NT2/D1 (cell line): Measurements from ENCODE around the gene PKN2.

Source experiments
- DNase-seq: peaks from one replicate; pipeline ENCODE4 v3.0.0-alpha.2; 2011; ENCODE audit warnings: low read depth, low spot score
- H3K27me3 ChIP-seq: 2 replicates; pipeline ENCODE4 v1.6.0; 2011; ENCODE audit warnings: mild to moderate bottlenecking; ENCODE audit not compliant: insufficient read length, insufficient read depth
- H3K36me3 ChIP-seq: 2 replicates; pipeline ENCODE4 v1.6.1; 2011; ENCODE audit warnings: mild to moderate bottlenecking, low read length, mixed read lengths; ENCODE audit not compliant: insufficient read depth, insufficient read length
- H3K4me1 ChIP-seq: 2 replicates; pipeline ENCODE4 v1.5.1; 2011; ENCODE audit not compliant: insufficient read depth, insufficient read length
- H3K4me3 ChIP-seq: 2 replicates; pipeline ENCODE4 v1.5.1; 2011; ENCODE audit warnings: low read depth; ENCODE audit not compliant: insufficient read length
- H3K9ac ChIP-seq: 2 replicates; pipeline ENCODE4 v1.6.0; 2011; ENCODE audit warnings: low read depth; ENCODE audit not compliant: insufficient read length
- H3K9me3 ChIP-seq: 2 replicates; pipeline ENCODE4 v1.5.1; 2011; ENCODE audit warnings: mild to moderate bottlenecking, low read length; ENCODE audit not compliant: insufficient read depth
- SUZ12 ChIP-seq: IDR thresholded peaks from 2 replicates; pipeline ENCODE4 v1.6.1; 2011; ENCODE audit not compliant: insufficient read length, insufficient read depth; ENCODE audit errors: extremely low read depth
- YY1 ChIP-seq: IDR thresholded peaks from 2 replicates; pipeline ENCODE4 v1.6.1; 2011; ENCODE audit not compliant: insufficient read length, insufficient read depth
- ZNF274 ChIP-seq: IDR thresholded peaks from 2 replicates; pipeline ENCODE4 v1.6.1; 2011; ENCODE audit warnings: mild to moderate bottlenecking, low read depth, low read length

Gene PKN2

DNA sequence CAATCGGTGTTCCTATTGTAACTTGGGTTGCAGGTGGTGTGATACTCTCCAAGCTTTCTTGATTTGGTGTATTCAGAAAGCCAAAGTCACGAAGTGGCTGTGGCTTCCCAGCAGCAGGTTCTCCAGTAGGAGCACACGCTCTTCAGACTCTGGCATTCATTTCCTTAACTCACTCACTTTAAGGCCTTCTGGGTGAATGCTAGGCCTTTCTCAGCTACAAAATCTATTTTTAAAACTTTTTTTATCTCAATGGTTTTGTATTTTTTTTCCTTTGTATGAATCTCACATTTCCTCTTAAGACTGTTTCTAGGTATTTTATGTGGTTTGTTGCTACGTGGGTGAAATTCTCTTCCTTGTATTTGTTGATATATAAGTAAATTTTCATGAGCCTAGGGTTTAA is 22.9 kb upstream of the PKN2 start:
- no peak overlapping the region for H3K9ac ChIP-seq
- no peak overlapping the region for H3K4me3 ChIP-seq
- H3K9me3 ChIP-seq = no peaks in the 10 kb centered on the region
- no peaks in the 10 kb centered on the region for H3K27me3 ChIP-seq
- TF ChIP-seq ZNF274 (no peak), SUZ12 (no peak), YY1 (no peak)
- H3K36me3 ChIP-seq = no peaks in the 10 kb centered on the region
- no peak for DNase-seq
- no peaks in the 10 kb centered on the region for H3K4me1 ChIP-seq

DNA sequence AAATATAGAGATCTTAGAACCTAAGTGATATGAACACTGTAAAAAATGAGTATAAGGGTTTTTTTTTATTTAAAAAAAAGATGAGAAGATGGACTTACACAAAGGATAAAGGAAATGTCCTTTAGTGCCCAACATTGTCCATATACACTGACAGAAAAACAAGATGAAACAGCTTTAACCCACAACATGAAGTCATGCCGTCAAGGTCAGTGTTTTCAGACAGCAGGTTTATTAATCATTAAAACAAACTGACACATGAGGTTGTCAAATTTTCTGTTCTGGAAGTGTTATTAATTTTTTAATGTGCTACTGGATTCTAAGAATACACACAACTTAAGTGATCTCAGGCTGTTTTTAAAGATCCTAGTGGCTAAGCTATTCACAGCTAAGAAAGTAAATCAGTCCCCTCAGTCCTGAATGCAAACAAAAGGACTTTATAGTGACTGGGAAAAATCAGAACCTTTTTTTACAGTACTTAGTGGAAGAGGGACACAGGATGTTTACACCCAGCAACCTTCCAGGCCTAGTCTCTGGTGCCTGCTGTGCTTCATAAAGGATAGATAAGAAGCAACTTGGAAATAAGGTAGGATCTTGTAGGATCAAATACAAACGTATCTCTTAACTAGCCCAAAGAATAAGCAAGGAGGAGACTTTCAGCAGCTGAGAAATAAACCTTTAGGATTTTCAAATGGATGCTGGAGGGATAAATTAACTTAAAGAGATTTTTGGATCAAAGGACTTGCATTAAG is 21.9 kb upstream of the PKN2 start:
- no peak for DNase-seq
- H3K9ac ChIP-seq = no peak overlapping the region
- TF ChIP-seq YY1 = no peak
- TF ChIP-seq SUZ12 = no peak
- no peak for TF ChIP-seq ZNF274
- H3K36me3 ChIP-seq = no peaks in the 10 kb centered on the region
- no peaks in the 10 kb centered on the region for H3K9me3 ChIP-seq
- H3K4me3 ChIP-seq = no peak overlapping the region
- no peaks in the 10 kb centered on the region for H3K27me3 ChIP-seq
- no peaks in the 10 kb centered on the region for H3K4me1 ChIP-seq

DNA sequence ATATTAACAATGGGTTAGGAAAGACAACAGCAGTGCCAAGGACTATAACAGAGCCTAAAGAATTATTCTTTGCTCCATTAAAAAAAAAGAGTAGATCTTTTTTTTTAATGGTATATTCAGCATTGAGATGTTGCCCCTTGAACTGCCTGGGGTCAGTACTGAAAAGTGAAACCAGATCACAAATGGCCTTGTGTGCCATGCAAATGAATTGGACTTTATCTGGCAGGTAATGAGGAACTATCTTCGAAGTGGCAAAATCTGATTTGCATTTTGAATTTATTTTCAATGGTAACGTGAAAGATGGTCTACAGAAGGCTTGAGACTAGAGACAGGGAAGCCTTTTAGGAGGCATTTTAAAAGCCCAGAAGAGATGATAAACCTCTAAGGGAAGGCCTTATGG is 21.4 kb upstream of the PKN2 start:
- H3K9me3 ChIP-seq = no peaks in the 10 kb centered on the region
- no peak overlapping the region for H3K9ac ChIP-seq
- H3K4me3 ChIP-seq = no peak overlapping the region
- no peak for TF ChIP-seq ZNF274
- no peak for TF ChIP-seq YY1
- no peak for TF ChIP-seq SUZ12
- no peaks in the 10 kb centered on the region for H3K36me3 ChIP-seq
- DNase-seq = no peak
- no peaks in the 10 kb centered on the region for H3K4me1 ChIP-seq
- no peaks in the 10 kb centered on the region for H3K27me3 ChIP-seq

DNA sequence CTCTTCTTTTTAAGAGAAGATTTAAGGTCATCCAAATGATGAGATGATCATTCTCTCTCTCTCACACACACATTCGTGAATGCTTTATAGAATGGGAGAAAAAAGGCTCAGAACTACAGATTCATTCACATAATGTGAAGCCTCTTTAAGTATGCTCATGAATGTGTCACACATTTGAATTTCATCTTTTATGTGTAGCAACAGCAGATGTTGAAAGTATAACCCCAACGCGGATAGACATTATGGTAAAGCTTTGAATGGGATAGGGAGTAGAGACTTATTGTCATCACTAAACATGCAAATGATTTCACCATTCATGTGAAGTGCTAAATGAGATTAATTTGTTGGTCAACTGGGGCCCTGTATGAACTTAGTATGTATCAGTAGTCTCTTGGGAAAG is 15.7 kb upstream of the PKN2 start:
- TF ChIP-seq SUZ12 (no peak), ZNF274 (no peak), YY1 (no peak)
- Histone ChIP-seq H3K27me3 (no peaks in the 10 kb centered on the region), H3K9ac (no peak overlapping the region), H3K4me1 (no peaks in the 10 kb centered on the region), H3K36me3 (no peaks in the 10 kb centered on the region), H3K4me3 (no peak overlapping the region), H3K9me3 (no peaks in the 10 kb centered on the region)
- DNase-seq = no peak

DNA sequence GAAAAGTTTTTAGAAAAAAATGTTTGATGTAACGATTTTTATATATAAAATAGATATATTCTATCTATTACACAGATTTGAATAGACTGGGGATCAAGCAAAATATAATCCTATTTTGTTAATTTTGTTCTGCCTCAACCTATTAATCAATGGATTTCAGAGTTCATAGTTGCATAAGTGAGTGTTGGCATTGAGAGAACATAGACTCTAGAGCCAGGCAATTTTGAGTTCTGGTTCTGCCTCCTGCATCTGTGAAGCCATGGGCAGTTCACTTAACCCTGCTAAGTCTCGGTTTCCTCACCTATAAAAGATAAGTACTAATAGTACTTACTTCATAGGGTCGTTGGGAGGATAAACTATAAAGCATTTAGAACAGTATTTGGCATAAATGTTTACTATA is 13.6 kb upstream of the PKN2 start:
- Histone ChIP-seq H3K4me1 (no peaks in the 10 kb centered on the region), H3K4me3 (no peak overlapping the region), H3K9me3 (no peaks in the 10 kb centered on the region), H3K9ac (no peak overlapping the region), H3K36me3 (no peaks in the 10 kb centered on the region), H3K27me3 (no peaks in the 10 kb centered on the region)
- TF ChIP-seq YY1 = no peak
- no peak for TF ChIP-seq ZNF274
- no peak for TF ChIP-seq SUZ12
- DNase-seq = no peak

DNA sequence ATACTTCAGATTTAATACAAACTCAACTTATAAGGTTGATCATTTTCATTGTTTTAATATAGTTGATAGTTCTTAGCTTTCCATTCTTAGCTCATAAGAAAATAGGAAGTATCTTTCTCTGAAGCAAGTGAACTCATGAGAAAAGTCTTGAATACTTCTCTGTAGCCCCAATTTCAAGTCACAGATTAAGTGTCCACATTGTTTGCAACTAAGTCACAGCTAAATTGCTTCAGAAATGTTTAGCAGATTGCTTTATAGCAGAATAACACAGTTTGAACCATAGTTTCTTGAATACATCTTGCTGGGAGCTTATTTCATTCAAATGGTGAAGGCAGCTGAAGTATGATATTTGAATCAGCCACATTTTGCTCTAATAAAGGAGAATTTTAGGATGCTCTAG is 10.6 kb upstream of the PKN2 start:
- H3K27me3 ChIP-seq = no peaks in the 10 kb centered on the region
- no peak overlapping the region for H3K4me3 ChIP-seq
- DNase-seq = no peak
- no peaks in the 10 kb centered on the region for H3K36me3 ChIP-seq
- TF ChIP-seq SUZ12 = no peak
- H3K9ac ChIP-seq = no peak overlapping the region
- no peaks in the 10 kb centered on the region for H3K9me3 ChIP-seq
- H3K4me1 ChIP-seq = no peaks in the 10 kb centered on the region

DNA sequence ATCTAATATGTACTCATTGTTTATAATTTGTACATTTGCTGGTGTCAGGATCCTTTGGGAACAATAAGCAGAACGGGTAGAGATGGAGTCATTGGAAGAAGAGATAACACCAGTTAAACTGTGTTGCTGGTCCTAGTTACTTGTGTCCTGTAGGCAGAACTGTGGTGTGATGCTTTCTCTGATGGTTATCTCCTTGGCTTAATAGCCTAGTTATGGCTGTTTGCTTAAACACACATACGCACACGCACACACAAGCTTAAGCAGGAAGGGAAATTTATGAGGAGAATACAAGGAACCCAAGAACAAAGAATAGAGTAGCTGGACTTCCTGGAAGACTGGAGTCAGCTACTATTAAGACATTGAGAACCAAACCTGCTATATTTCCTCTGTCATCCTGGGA is 5.7 kb upstream of the PKN2 start:
- no peak for TF ChIP-seq SUZ12
- TF ChIP-seq YY1 = no peak
- TF ChIP-seq ZNF274 = no peak
- Histone ChIP-seq H3K27me3 (no peaks in the 10 kb centered on the region), H3K36me3 (no peaks in the 10 kb centered on the region), H3K9me3 (no peaks in the 10 kb centered on the region), H3K4me1 (no peaks in the 10 kb centered on the region), H3K9ac (no peak overlapping the region), H3K4me3 (no peak overlapping the region)
- DNase-seq = no peak
